Lung (tissue), 12 donors: Measurements from ENCODE around the gene IQSEC1. TPM values are rescaled to one million over a fixed set of nuclear protein-coding genes. Genes with fewer than 3 reads are reported as not detected.

ENCODE experiments used
- ATAC-seq: fragments of 200-7000 bp; cut with Tn5 transposase; one replicate; pipeline ENCODE4 v1.9.1; 2020; ENCODE audit warnings: moderate number of reproducible peaks; ENCODE audit not compliant: insufficient read depth, low FRiP score
- DNase-seq, 3 donors: peaks; one replicate each; pipeline ENCODE4 v3.0.0-alpha.2; 2013 to 2017
- H3K27ac ChIP-seq, 2 donors: one replicate each; pipeline ENCODE4 v1.5.1; 2013; ENCODE audit warnings: mild to moderate bottlenecking in 2 of 2, moderate library complexity in 2 of 2, control low read depth in 1 of 2, inconsistent platforms in 1 of 2, low read depth in 1 of 2, low read length in 1 of 2
- H3K27me3 ChIP-seq, 3 donors: one replicate each; pipeline ENCODE4 v1.5.1; 2013; ENCODE audit warnings: low read length in 2 of 3; ENCODE audit not compliant: control insufficient read depth in 3 of 3, insufficient read depth in 3 of 3
- H3K36me3 ChIP-seq, 4 donors: one replicate each; pipeline ENCODE4 v1.5.1; 2013; ENCODE audit warnings: low read length in 4 of 4, mild to moderate bottlenecking in 1 of 4, moderate library complexity in 1 of 4; ENCODE audit not compliant: control insufficient read depth in 4 of 4, insufficient read depth in 4 of 4
- H3K4me1 ChIP-seq, 5 donors: one replicate each; pipeline ENCODE4 v1.5.1; 2013; ENCODE audit warnings: low read length in 5 of 5, mild to moderate bottlenecking in 2 of 5, moderate library complexity in 1 of 5; ENCODE audit not compliant: control insufficient read depth in 5 of 5, insufficient read depth in 5 of 5
- H3K4me3 ChIP-seq: one replicate; pipeline ENCODE4 v1.5.1; 2013; ENCODE audit warnings: mild to moderate bottlenecking, control low read depth, moderate library complexity
- H3K9ac ChIP-seq, 2 donors: one replicate each; pipeline ENCODE4 v1.5.1; 2013; ENCODE audit warnings: low read length in 2 of 2, control low read depth in 1 of 2; ENCODE audit not compliant: insufficient read depth in 1 of 2
- H3K9me3 ChIP-seq, 4 donors: one replicate each; pipeline ENCODE4 v1.5.1; 2013; ENCODE audit warnings: low read length in 3 of 4, mild to moderate bottlenecking in 1 of 4, moderate library complexity in 1 of 4; ENCODE audit not compliant: control insufficient read depth in 4 of 4, insufficient read depth in 3 of 4
- WGBS, 2 donors: extraction: QIAGEN DNeasy Blood & Tissue Kit; methylation state at CpG; one replicate each; pipeline ENCODE4 v1.1.7; 2013; 5-methylcytosine and 5-hydroxymethylcytosine counted together
- polyA plus RNA-seq, 2 donors: library from polyadenylated mRNA; stranded (reverse); fragments of 200-250 nt; gene quantifications; one replicate each; pipeline ENCODE4 v1.2.1, GENCODE V29; 2013
- total RNA-seq, 2 donors: library from RNA; depleted of rRNA in 1 of 2; stranded (reverse); fragments of >200 nt in 1 of 2; gene quantifications; one replicate each; pipeline ENCODE4 v1.2.1, GENCODE V29; 2014 to 2021
- TF ChIP-seq, protein P1 (sequence below): IDR thresholded peaks from 2 replicates; pipeline ENCODE4 v1.5.1; 2012; ENCODE audit warnings: mild to moderate bottlenecking; ENCODE audit errors: control extremely low read depth, extremely low read depth
- donor health status: control.
- donor health status: control.
- donor health status: Bipolar disorder and iron deficiency.
- donor health status: healthy.
- donor health status: DM: yes; HTN: yes; CAD: no.

IQSEC1 gene
- total and polyA plus RNA-seq, 4 donors = 13.9 to 69.1 (median 31.1) TPM

DNA sequence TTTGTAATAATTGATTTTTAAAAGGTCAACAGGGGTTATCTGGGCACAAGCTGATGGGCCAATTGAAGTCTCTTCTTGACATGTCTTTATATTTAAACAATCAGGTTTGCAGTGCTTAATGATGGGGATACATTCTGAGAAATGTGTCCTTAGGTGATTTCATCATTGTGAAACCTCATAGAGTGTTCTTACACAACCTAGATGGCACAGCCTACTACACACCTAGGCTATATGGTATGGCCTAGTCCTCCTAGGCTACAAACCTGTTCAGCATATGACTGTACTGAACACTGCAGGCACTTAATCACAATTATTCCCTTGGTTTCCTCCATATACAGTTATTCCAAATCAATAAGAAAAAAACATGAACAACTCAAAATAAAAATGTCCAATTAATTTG is 75.8 kb downstream of the IQSEC1 start:
- Histone ChIP-seq H3K27me3 (peaks cover 0 to 15% (median 11%) of the 10 kb centered on the region in 3 donors), H3K27ac (no peak overlapping the region), H3K4me1 (peaks cover 0 to 8% (median 0%) of the 10 kb centered on the region in 5 donors), H3K36me3 (no peaks in the 10 kb centered on the region), H3K4me3 (no peak overlapping the region), H3K9me3 (no peaks in the 10 kb centered on the region), H3K9ac (no peak overlapping the region)
- ATAC-seq (no peak), DNase-seq (no peak)
- TF ChIP-seq, protein P1, sequence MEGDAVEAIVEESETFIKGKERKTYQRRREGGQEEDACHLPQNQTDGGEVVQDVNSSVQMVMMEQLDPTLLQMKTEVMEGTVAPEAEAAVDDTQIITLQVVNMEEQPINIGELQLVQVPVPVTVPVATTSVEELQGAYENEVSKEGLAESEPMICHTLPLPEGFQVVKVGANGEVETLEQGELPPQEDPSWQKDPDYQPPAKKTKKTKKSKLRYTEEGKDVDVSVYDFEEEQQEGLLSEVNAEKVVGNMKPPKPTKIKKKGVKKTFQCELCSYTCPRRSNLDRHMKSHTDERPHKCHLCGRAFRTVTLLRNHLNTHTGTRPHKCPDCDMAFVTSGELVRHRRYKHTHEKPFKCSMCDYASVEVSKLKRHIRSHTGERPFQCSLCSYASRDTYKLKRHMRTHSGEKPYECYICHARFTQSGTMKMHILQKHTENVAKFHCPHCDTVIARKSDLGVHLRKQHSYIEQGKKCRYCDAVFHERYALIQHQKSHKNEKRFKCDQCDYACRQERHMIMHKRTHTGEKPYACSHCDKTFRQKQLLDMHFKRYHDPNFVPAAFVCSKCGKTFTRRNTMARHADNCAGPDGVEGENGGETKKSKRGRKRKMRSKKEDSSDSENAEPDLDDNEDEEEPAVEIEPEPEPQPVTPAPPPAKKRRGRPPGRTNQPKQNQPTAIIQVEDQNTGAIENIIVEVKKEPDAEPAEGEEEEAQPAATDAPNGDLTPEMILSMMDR = no peak

DNA sequence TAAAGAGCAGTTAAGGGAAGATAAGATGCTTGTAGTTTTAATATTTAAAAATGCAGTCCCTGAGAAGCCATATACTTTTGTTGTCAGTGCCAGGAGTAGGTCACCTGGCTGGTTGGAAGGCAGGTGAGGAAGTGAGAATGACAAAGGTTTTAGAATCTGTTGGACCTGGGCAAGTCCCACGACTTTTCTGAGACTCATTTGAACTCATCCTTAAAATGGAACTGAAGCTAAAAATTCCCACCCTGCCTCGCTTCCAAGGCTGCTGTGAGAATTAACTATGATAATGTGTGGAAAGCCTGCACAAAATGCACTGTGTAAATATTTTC is 77.1 kb downstream of the IQSEC1 start:
- Histone ChIP-seq H3K36me3 (no peaks in the 10 kb centered on the region), H3K27ac (no peak overlapping the region), H3K4me1 (peaks cover 0 to 8% (median 0%) of the 10 kb centered on the region in 5 donors), H3K27me3 (peaks cover 0 to 16% (median 14%) of the 10 kb centered on the region in 3 donors), H3K9me3 (no peaks in the 10 kb centered on the region), H3K4me3 (no peak overlapping the region), H3K9ac (no peak overlapping the region)
- ATAC-seq (no peak), DNase-seq (no peak)
- TF ChIP-seq, protein P1 = no peak
- 65 to 71% methylated on average over 2 of the region's 2 CpGs for WGBS, 2 donors

DNA sequence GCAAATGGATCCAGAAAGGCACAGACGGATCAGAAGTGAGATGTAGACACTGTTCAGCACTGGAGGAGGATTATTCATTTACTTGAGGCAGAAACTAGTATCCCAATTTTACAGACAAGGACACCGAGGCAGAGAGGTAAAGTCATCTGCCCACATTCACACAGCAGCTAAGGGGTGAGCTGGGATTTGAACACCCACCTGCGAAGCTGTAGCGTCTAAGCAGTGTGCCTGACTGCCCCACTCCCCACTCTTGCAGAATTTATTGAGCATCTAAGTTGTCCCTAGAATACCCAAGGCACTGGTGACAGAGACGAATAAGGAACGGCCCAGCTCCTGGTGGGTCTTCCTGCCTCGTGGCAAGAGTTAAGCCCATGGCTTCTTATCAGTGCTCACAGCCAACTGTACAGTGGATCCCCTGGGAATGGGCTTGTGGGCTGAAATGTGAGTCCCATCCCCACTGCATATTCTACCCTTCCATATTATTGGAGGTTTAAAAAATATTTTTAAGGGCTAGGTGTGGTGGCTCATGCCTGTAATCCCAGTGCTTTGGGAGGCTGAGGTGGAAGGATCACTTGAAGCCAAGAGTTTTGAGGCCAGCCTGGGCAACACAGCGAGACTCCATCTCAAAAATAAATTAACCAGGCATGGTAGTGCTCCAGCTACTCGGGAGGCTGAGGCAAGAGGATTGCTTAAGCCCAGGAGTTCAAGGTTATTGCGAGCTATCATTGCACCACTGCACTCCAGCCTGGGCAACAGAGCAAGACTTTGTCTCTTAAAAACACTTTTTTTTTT is 77.6 kb downstream of the IQSEC1 start:
- Histone ChIP-seq H3K4me3 (no peak overlapping the region), H3K4me1 (peaks cover 0 to 8% (median 0%) of the 10 kb centered on the region in 5 donors), H3K27me3 (peaks cover 0 to 16% (median 14%) of the 10 kb centered on the region in 3 donors), H3K27ac (peak overlapping the region in 1 of 2 donors; percentile 20), H3K36me3 (no peaks in the 10 kb centered on the region), H3K9ac (no peak overlapping the region), H3K9me3 (no peaks in the 10 kb centered on the region)
- TF ChIP-seq, protein P1 = no peak
- WGBS, 2 donors = 62 to 73% methylated on average over 10 of the region's 10 CpGs
- DNase-seq = no peak
- no peak for ATAC-seq
